Activated T-helper 1 cell treated with anti-CD3 and anti-CD28 coated beads, Interleukin-2, amount 50 U/mL, for 16 hours (primary cell): ENCODE measurements around the gene MATN1.

Source experiments
- DNase-seq, 2 donors: peaks; one replicate each; pipeline ENCODE4 v3.0.0-alpha.2; 2020; ENCODE audit warnings: low read depth in 1 of 2, low spot score in 1 of 2

MATN1 gene

GRCh38 chr1:30719406-30720270 lies 3.7 kb downstream of the MATN1 start:
- DNase-seq = no peak

GRCh38 chr1:30718636-30719405 lies 4.6 kb downstream of the MATN1 start:
- peak; percentile 65 to 79 for DNase-seq

GRCh38 chr1:30718091-30718635 lies 5.2 kb downstream of the MATN1 start:
- DNase-seq = peak; percentile 99 to 100

- DNase-seq = no peak
These were observed 6.7 kb downstream of the MATN1 start for GRCh38 chr1:30716646-30717045.

GRCh38 chr1:30715886-30716285 lies 7.5 kb downstream of the MATN1 start:
- DNase-seq = no peak

GRCh38 chr1:30715216-30715615 lies 8.2 kb downstream of the MATN1 start:
- no peak for DNase-seq

- no peak for DNase-seq
These were observed 8.8 kb downstream of the MATN1 start for GRCh38 chr1:30714536-30715090.

- DNase-seq = no peak
These were observed 9.4 kb downstream of the MATN1 start for GRCh38 chr1:30714025-30714424.

GRCh38 chr1:30713311-30713710 lies 10.1 kb downstream of the MATN1 start:
- DNase-seq = no peak

GRCh38 chr1:30712583-30712982 lies 10.8 kb downstream of the MATN1 start:
- no peak for DNase-seq

GRCh38 chr1:30710407-30710806 lies 13.0 kb downstream of the MATN1 start:
- no peak for DNase-seq

- DNase-seq = no peak
These were observed 15.0 kb downstream of the MATN1 start for GRCh38 chr1:30708361-30708728.

GRCh38 chr1:30707412-30708360 lies 15.7 kb downstream of the MATN1 start:
- DNase-seq = peak; percentile 25 to 46

GRCh38 chr1:30706528-30706927 lies 16.9 kb downstream of the MATN1 start:
- DNase-seq = no peak

- no peak for DNase-seq
These were observed 17.7 kb downstream of the MATN1 start for GRCh38 chr1:30705698-30706097.

GRCh38 chr1:30704765-30705509 lies 18.4 kb downstream of the MATN1 start:
- no peak for DNase-seq

- DNase-seq = no peak
These were observed 19.1 kb downstream of the MATN1 start for GRCh38 chr1:30704271-30704670.

GRCh38 chr1:30702823-30703222 lies 20.6 kb downstream of the MATN1 start:
- no peak for DNase-seq

- DNase-seq = no peak
These were observed 22.1 kb downstream of the MATN1 start for GRCh38 chr1:30701258-30701633.
